ENCODE results near the gene HSPA12B.

Gene HSPA12B

DNA sequence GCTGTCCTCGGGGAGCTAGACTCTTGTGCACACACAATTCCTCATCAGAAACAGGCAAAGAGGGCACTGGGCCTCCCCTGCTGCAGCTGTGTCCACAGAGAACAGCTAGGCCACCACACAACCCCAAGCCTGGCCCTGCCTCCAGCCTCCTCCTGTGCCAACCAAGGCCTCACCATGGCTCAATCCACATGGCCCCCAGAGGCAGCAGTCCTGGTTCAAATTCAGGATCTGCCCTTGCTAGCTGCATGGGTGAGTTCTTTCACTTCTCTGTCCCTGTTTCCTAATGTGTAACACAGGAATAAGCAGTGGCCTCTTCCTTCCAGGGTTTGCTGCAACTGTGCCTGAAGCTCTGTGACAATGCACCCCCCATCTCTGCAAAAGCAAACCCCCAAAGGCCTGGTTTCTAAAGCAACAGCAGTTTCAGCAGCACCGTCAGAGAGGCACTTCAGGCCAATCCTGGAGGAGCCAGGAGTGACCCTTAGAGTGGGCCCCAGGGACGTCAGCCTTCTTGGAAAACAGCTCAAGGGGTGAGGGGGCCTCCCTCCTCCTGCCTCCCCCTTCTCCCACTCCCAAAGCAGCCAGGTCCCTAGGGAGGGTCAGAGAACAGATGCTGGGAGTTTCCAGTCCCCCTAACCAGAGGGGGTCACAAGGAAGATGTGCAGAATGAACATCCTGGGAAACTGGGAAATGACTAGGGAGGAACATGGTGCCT, 32.8 kb downstream of the HSPA12B start:
- TF ChIP-seq TCF12 (IDR thresholded peaks at IDR 0.05; ENCODE audit: low read depth), result no peak
- no peak for TF ChIP-seq CEBPB (IDR thresholded peaks at IDR 0.05)
- TF ChIP-seq NFIC (IDR thresholded peaks at IDR 0.05), result no peak
- TF ChIP-seq CREB1 (IDR thresholded peaks at IDR 0.05; ENCODE audit: low read depth), result no peak
- TF ChIP-seq FOXM1 (IDR thresholded peaks at IDR 0.05; ENCODE audit: borderline replicate concordance, low read depth), result no peak
- no peak for TF ChIP-seq TAF1 (IDR thresholded peaks at IDR 0.05; ENCODE audit: low read depth)
- TF ChIP-seq EP300 (IDR thresholded peaks at IDR 0.05; ENCODE audit: borderline replicate concordance), result no peak

DNA sequence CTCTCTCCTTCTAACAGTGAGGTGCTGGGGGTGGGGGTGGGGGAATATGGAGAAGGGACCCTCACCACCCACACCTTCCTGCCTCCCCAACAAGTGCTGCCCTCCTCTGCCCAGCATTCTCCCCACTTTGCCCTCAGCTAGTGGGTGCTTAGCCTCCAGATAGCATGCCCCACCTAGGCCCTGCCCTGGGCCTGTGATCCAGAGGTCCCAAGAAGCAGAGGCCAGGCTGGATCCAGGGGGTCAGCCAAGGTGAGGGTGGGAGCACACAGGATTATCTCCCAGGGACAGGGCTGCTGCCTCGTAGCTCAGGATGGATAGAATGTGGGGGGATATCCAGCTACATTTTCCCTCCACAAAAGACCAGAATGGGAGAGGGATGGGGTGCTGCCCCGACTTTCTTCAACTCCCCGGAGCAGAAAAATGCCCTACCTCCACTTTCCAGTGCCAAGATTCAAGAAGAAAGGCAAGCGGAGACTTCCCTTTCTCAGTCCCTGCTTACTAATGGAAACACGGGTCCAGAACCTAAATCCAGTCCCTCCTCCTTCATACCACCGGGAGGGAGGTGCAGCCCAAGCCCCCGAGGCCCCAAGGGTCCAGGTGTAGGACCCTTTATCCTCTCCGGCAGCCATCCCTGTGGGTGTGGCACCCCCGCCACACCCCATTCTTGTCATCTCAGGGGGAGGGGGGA, 34.1 kb downstream of the HSPA12B start:
- no peak for TF ChIP-seq TEAD4 (IDR thresholded peaks at IDR 0.05)
- no peak for TF ChIP-seq CEBPB (IDR thresholded peaks at IDR 0.05)
- TF ChIP-seq TCF12 (IDR thresholded peaks at IDR 0.05; ENCODE audit: low read depth), result no peak
- no peak for TF ChIP-seq ZBTB7A (IDR thresholded peaks at IDR 0.05; ENCODE audit: low read depth)
- TF ChIP-seq YY1 (IDR thresholded peaks at IDR 0.05; ENCODE audit: low read depth), result no peak
- no peak for TF ChIP-seq NFIC (IDR thresholded peaks at IDR 0.05)
- TF ChIP-seq EGR1 (IDR thresholded peaks at IDR 0.05), result no peak
- no peak for TF ChIP-seq CREB1 (IDR thresholded peaks at IDR 0.05; ENCODE audit: low read depth)
- TF ChIP-seq EP300 (IDR thresholded peaks at IDR 0.05; ENCODE audit: borderline replicate concordance), result no peak
- TF ChIP-seq RAD21 (IDR thresholded peaks at IDR 0.05; ENCODE audit: low read depth), result no peak
- TF ChIP-seq TAF1 (IDR thresholded peaks at IDR 0.05; ENCODE audit: low read depth), result no peak
- no peak for TF ChIP-seq REST (IDR thresholded peaks at IDR 0.05; ENCODE audit: low read depth)
- TF ChIP-seq, protein P1, sequence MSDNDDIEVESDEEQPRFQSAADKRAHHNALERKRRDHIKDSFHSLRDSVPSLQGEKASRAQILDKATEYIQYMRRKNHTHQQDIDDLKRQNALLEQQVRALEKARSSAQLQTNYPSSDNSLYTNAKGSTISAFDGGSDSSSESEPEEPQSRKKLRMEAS (IDR thresholded peaks at IDR 0.05), result no peak
- TF ChIP-seq FOXM1 (IDR thresholded peaks at IDR 0.05; ENCODE audit: borderline replicate concordance, low read depth), result no peak
- TF ChIP-seq, protein P2, sequence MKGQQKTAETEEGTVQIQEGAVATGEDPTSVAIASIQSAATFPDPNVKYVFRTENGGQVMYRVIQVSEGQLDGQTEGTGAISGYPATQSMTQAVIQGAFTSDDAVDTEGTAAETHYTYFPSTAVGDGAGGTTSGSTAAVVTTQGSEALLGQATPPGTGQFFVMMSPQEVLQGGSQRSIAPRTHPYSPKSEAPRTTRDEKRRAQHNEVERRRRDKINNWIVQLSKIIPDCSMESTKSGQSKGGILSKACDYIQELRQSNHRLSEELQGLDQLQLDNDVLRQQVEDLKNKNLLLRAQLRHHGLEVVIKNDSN (IDR thresholded peaks at IDR 0.05), result no peak

GRCh38 chr20:3767110-3767426, 34.6 kb downstream of the HSPA12B start:
- TF ChIP-seq FOXM1 (IDR thresholded peaks at IDR 0.05; ENCODE audit: borderline replicate concordance, low read depth) (no peak), TAF1 (IDR thresholded peaks at IDR 0.05; ENCODE audit: low read depth) (no peak), CREB1 (IDR thresholded peaks at IDR 0.05; ENCODE audit: low read depth) (no peak), CEBPB (IDR thresholded peaks at IDR 0.05) (no peak), TEAD4 (IDR thresholded peaks at IDR 0.05) (no peak), EGR1 (IDR thresholded peaks at IDR 0.05) (no peak), NFIC (IDR thresholded peaks at IDR 0.05) (no peak), ZBTB7A (IDR thresholded peaks at IDR 0.05; ENCODE audit: low read depth) (no peak; the same call in 1 of the 2 replicates), EP300 (IDR thresholded peaks at IDR 0.05; ENCODE audit: borderline replicate concordance) (no peak), REST (IDR thresholded peaks at IDR 0.05; ENCODE audit: low read depth) (no peak), YY1 (IDR thresholded peaks at IDR 0.05; ENCODE audit: low read depth) (no peak), RAD21 (IDR thresholded peaks at IDR 0.05; ENCODE audit: low read depth) (no peak), TCF12 (IDR thresholded peaks at IDR 0.05; ENCODE audit: low read depth) (no peak)
- TF ChIP-seq, protein P1 (IDR thresholded peaks at IDR 0.05), result no peak
- TF ChIP-seq, protein P2 (IDR thresholded peaks at IDR 0.05), result no peak

GRCh38 chr20:3767427-3768341, 35.2 kb downstream of the HSPA12B start, which contains the start of gene ADISSP:
Gene ADISSP (minus strand): TSS chr20:3767753. CDS start chr20:3760100, 7,653 bp downstream.
- TF ChIP-seq TAF1 (IDR thresholded peaks at IDR 0.05; ENCODE audit: low read depth), result peak; percentile 65
- TF ChIP-seq EGR1 (IDR thresholded peaks at IDR 0.05), result peak; percentile 69
- TF ChIP-seq NFIC (IDR thresholded peaks at IDR 0.05), result peak; percentile 6; the same call in 1 of the 2 replicates
- TF ChIP-seq, protein P2 (IDR thresholded peaks at IDR 0.05), result peak; percentile 96
- 0 out of 2 replicates have a peak, but pooled peaks have one; percentile 88 for TF ChIP-seq ZBTB7A (IDR thresholded peaks at IDR 0.05; ENCODE audit: low read depth)
- no peak for TF ChIP-seq TEAD4 (IDR thresholded peaks at IDR 0.05)
- peak; percentile 24; the same call in 1 of the 2 replicates for TF ChIP-seq TCF12 (IDR thresholded peaks at IDR 0.05; ENCODE audit: low read depth)
- TF ChIP-seq, protein P1 (IDR thresholded peaks at IDR 0.05), result peak; percentile 94
- no peak for TF ChIP-seq EP300 (IDR thresholded peaks at IDR 0.05; ENCODE audit: borderline replicate concordance)
